ENCODE data around the gene NOX5. TPM values are rescaled to one million over a fixed set of nuclear protein-coding genes. Genes with fewer than 3 reads are reported as not detected.

The NOX5 gene
- total and polyA plus RNA-seq, 2 donors (not counting 1 experiment from before 2014, with no cell fraction given) = 0.01 to 0.05 TPM

DNA sequence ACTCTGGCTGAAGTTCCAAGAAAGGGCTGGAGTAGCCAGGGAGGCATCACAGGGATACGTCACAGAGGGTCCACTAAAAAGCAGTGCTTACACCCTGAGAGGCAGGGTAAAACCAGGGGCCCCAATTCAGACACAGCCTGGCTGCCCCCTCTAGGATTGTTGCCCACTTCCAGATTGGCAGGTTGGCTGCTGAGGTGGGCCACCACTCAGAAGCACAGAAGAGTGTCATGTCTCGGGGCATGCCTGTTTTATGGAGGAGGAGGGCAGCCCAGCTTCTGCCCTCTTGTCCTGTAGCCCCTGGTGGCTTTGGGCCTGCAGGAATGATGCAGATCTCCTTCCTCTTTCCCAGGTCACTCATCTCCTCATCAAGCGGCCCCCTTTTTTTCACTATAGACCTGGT is 24.0 kb downstream of the NOX5 start:
- Histone ChIP-seq H3K9me3 (ENCODE audit: control extremely low read depth in 1 of 3, control insufficient read depth in 2 of 3, insufficient read depth in 1 of 3, low read length in 2 of 3) (no peaks in the 10 kb centered on the region), H3K27ac (ENCODE audit: low read length in 2 of 2) (no peak overlapping the region), H3K4me2 (replicated peaks; ENCODE audit: low read depth, low read length, poor library complexity, severe bottlenecking) (no peak overlapping the region), H4K20me1 (ENCODE audit: control insufficient read depth, insufficient read depth, low read length, poor library complexity, severe bottlenecking) (no peaks in the 10 kb centered on the region), H3K79me2 (ENCODE audit: control insufficient read depth, insufficient read depth, low read length) (no peaks in the 10 kb centered on the region), H2AFZ (ENCODE audit: insufficient read depth, low read depth, low read length, poor library complexity, severe bottlenecking) (no peak overlapping the region), H3K9ac (ENCODE audit: low read length) (no peak overlapping the region), H3K27me3 (replicated peaks in 1 of 4; ENCODE audit: control extremely low read depth in 1 of 4, control insufficient read depth in 3 of 4, insufficient read depth in 4 of 4, low read length in 3 of 4) (peaks cover 0 to 3% (median 0%) of the 10 kb centered on the region in 4 experiments), H3K4me3 (ENCODE audit: control extremely low read depth in 1 of 5, extremely low read depth in 1 of 5, insufficient read depth in 1 of 5, low read depth in 2 of 5, low read length in 4 of 5) (no peak overlapping the region), H3K4me1 (ENCODE audit: control insufficient read depth in 2 of 2, insufficient read depth in 2 of 2, low read length in 2 of 2) (no peaks in the 10 kb centered on the region), H3K36me3 (replicated peaks in 1 of 2; ENCODE audit: control extremely low read depth in 1 of 2, control insufficient read depth in 1 of 2, extremely low read depth in 1 of 2, insufficient read depth in 2 of 2, low read length in 1 of 2) (no peaks in the 10 kb centered on the region)
- no peaks in the 10 kb centered on the region for H3K9me3 Mint-ChIP-seq (ENCODE audit: insufficient read depth)
- intact Hi-C loops (cut with micrococcal nuclease) = no loop called here
- DNase-seq (no peak), ATAC-seq (ENCODE audit: low read depth) (no peak)
- ChIA-PET CTCF (interaction anchor here (1.0 kb wide), 1 partner anchor 14 kb away, joined by 3 read pairs; no protein-coding TSS in a partner anchor), POLR2A (no interaction called here)
- TF ChIP-seq EZH2 (IDR thresholded peaks at IDR 0.05; ENCODE audit: borderline replicate concordance, insufficient read depth, low read depth, low read length, poor library complexity, severe bottlenecking) (no peak), CTCF (IDR thresholded peaks at IDR 0.05) (no peak)
- no peaks in the 10 kb centered on the region for H3K4me1 Mint-ChIP-seq
- H3K27ac Mint-ChIP-seq = no peak overlapping the region
- WGBS (ENCODE audit: insufficient coverage) = 89% methylated on average over 3 of the region's 3 CpGs
- peaks cover 25% of the 10 kb centered on the region for H3K27me3 Mint-ChIP-seq
- H3K4me3 Mint-ChIP-seq = no peak overlapping the region

GRCh38 chr15:69039516-69040225 is 25.2 kb downstream of the NOX5 start:
- H4K20me1 ChIP-seq (ENCODE audit: control insufficient read depth, insufficient read depth, low read length, poor library complexity, severe bottlenecking) = no peaks in the 10 kb centered on the region
- H3K79me2 ChIP-seq (ENCODE audit: control insufficient read depth, insufficient read depth, low read length) = no peaks in the 10 kb centered on the region
- no peak overlapping the region for H3K4me3 Mint-ChIP-seq
- no peak overlapping the region for H3K9ac ChIP-seq (ENCODE audit: low read length)
- H3K27ac Mint-ChIP-seq = no peak overlapping the region
- ChIA-PET POLR2A (no interaction called here), CTCF (interaction anchor here (1.0 kb wide), 1 partner anchor 13 kb away, joined by 3 read pairs; no protein-coding TSS in a partner anchor)
- no peak for DNase-seq
- no peaks in the 10 kb centered on the region for H3K9me3 Mint-ChIP-seq (ENCODE audit: insufficient read depth)
- WGBS (ENCODE audit: insufficient coverage) = 85% methylated on average over 3 of the region's 6 CpGs
- peaks cover 16% of the 10 kb centered on the region for H3K27me3 Mint-ChIP-seq
- H3K4me3 ChIP-seq (ENCODE audit: control extremely low read depth in 1 of 5, extremely low read depth in 1 of 5, insufficient read depth in 1 of 5, low read depth in 2 of 5, low read length in 4 of 5) = no peak overlapping the region
- H3K27me3 ChIP-seq (replicated peaks in 1 of 4; ENCODE audit: control extremely low read depth in 1 of 4, control insufficient read depth in 3 of 4, insufficient read depth in 4 of 4, low read length in 3 of 4) = peaks cover 0 to 3% (median 0%) of the 10 kb centered on the region in 4 experiments
- H3K4me1 Mint-ChIP-seq = no peaks in the 10 kb centered on the region
- H2AFZ ChIP-seq (ENCODE audit: insufficient read depth, low read depth, low read length, poor library complexity, severe bottlenecking) = no peak overlapping the region
- H3K27ac ChIP-seq (ENCODE audit: low read length in 2 of 2) = no peak overlapping the region
- H3K9me3 ChIP-seq (ENCODE audit: control extremely low read depth in 1 of 3, control insufficient read depth in 2 of 3, insufficient read depth in 1 of 3, low read length in 2 of 3) = no peaks in the 10 kb centered on the region
- H3K36me3 ChIP-seq (replicated peaks in 1 of 2; ENCODE audit: control extremely low read depth in 1 of 2, control insufficient read depth in 1 of 2, extremely low read depth in 1 of 2, insufficient read depth in 2 of 2, low read length in 1 of 2) = no peaks in the 10 kb centered on the region
- intact Hi-C loops (cut with micrococcal nuclease) = no loop called here
- no peak for ATAC-seq (ENCODE audit: low read depth)
- H3K4me2 ChIP-seq (replicated peaks; ENCODE audit: low read depth, low read length, poor library complexity, severe bottlenecking) = no peak overlapping the region
- H3K4me1 ChIP-seq (ENCODE audit: control insufficient read depth in 2 of 2, insufficient read depth in 2 of 2, low read length in 2 of 2) = no peaks in the 10 kb centered on the region
- TF ChIP-seq CTCF (IDR thresholded peaks at IDR 0.05) (no peak), EZH2 (IDR thresholded peaks at IDR 0.05; ENCODE audit: borderline replicate concordance, insufficient read depth, low read depth, low read length, poor library complexity, severe bottlenecking) (no peak)
